Testis (tissue), 2 donors: Measurements from ENCODE around the gene BAHCC1.

ENCODE experiments used
- POLR2A ChIP-seq: fragments of 450-650 bp; IDR thresholded peaks from one replicate; pipeline ENCODE4 v1.6.1; 2017; ENCODE audit warnings: antibody characterized with exemption, mild to moderate bottlenecking, moderate library complexity
- TF ChIP-seq, protein P1 (sequence below), 3 experiments: fragments of 450-650 bp in 2 of 3; fragments of 200-600 bp in 1 of 3; sonication (generic) in 1 of 3; IDR thresholded peaks; one replicate each; pipeline ENCODE4 v1.5.1; 2016 to 2019; ENCODE audit warnings: antibody characterized with exemption in 3 of 3, mild to moderate bottlenecking in 2 of 3, moderate library complexity in 1 of 3

DNA sequence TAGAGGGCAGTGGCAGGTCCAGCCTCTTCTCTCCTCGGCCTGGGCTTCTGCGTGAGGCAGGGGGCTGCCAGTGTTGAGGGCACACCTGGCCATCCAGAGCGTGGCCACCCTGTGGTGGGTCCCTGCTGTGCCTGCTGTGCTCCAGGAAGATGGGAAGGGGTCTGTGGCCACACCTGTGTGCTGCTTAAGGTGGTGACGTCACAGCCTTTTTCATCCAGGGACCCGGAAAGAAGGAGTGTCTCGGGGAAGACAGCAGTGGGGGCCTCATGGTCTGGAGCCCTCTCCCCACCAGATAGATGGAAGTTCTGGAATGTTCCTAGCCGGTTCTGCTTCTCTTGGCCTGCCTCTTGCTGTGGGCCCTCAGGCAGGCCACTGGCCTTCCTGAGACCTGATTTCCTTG, 80.8 kb downstream of the BAHCC1 start:
- TF ChIP-seq, protein P1, sequence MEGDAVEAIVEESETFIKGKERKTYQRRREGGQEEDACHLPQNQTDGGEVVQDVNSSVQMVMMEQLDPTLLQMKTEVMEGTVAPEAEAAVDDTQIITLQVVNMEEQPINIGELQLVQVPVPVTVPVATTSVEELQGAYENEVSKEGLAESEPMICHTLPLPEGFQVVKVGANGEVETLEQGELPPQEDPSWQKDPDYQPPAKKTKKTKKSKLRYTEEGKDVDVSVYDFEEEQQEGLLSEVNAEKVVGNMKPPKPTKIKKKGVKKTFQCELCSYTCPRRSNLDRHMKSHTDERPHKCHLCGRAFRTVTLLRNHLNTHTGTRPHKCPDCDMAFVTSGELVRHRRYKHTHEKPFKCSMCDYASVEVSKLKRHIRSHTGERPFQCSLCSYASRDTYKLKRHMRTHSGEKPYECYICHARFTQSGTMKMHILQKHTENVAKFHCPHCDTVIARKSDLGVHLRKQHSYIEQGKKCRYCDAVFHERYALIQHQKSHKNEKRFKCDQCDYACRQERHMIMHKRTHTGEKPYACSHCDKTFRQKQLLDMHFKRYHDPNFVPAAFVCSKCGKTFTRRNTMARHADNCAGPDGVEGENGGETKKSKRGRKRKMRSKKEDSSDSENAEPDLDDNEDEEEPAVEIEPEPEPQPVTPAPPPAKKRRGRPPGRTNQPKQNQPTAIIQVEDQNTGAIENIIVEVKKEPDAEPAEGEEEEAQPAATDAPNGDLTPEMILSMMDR (IDR thresholded peaks at IDR 0.05): no peak
- TF ChIP-seq POLR2A: no peak
